Putamen (tissue), 1 donor: ENCODE results near the gene TRMT44.
A peak's percentile ranks its signal among the peaks of the same experiment; 100 is the strongest.
"Not testable (repeated sequence)": the region's sequence is repeated elsewhere in the genome, so short reads cannot be mapped to it uniquely, and the experiment has no call there.

ENCODE experiments used
- DNase-seq: peaks from one replicate; pipeline ENCODE4 v3.0.0-alpha.2; 2016; ENCODE audit warnings: low spot score

TRMT44 gene

DNA sequence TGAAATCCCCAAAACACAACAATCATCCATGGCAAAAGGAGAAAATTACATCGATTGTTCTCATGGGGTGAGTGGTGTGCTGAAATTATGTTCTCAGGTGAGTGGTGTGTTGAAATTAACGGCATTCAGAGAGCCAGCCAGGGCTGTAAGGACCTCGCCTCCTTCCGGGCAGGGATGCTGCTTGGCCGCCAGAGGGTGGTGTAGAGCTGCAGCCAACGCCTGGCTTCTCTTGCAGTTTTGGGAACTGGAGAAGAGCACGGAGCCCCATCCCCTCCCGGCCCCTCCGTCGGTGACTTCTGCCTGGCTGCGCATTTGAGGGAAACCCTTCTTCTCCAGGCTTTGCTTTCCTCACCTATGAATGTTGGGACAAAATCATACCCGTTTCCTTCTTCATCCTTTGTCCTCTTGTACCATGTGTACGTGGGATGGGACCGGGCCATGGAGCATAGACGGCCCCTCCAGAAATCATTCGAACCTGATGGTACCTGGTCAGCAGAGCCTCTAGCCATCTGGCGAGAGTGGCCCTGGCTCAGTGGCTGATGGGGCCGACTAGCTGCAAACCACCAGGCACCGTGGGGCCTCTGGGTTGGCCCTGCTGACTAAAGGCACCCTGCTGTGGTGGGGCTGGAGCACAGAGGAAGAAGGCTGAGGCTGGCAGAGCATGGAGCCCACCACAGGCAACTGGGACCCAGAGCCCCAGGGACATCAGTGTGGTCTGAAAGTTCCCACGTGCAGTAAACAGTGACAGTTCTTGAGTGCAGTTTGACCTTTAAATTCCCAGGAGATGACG lies 28.4 kb downstream of the TRMT44 start:
- peak; percentile 33 for DNase-seq

DNA sequence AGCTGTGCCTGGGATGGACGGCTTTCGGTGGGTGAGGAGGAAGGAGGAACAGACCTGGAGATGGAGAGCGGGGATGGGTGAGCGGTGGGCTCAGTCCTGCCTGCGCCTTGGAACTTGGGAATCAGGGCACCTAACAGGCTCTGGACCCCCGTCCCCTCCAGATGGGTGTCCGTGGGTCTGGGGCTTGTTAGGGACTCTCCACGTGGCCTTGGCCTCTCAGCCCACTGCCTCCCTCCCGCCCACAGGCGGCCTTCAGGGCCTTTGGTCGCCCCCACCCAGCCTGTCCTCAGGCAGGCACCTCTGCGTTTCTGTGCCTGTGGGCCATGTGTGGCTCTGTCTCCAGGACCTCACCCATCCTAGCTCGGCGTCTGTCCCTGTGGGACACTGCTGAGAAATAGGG lies 29.0 kb downstream of the TRMT44 start:
- DNase-seq, result no peak

DNA sequence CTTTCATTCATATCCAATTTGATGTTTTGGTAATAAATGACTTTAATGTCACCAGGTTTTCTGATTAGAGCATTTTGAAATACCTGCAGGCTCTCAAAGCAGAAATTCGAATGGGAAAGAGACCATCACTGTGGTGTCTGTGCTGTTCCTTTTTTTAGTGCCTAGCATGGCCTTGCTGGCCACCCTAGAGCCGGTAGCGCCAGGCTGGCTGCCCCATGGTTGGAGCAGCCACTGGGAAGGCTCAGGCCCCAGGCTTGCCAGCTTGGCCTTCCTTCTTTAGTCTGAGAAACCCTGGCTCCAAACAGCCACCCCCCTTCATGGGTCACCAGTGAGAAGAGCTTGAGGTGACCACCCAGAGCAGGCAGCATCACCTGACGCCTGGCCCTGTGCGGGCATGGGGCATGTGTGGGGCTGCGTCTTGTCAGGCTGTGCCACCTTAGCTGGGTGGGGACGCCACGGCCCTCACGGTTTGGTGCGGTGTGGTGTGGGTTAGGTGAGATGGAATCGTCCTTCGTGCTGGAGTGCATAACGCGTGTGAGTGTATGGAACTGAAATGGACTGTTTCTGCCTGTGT lies 30.0 kb downstream of the TRMT44 start:
- no peak for DNase-seq

DNA sequence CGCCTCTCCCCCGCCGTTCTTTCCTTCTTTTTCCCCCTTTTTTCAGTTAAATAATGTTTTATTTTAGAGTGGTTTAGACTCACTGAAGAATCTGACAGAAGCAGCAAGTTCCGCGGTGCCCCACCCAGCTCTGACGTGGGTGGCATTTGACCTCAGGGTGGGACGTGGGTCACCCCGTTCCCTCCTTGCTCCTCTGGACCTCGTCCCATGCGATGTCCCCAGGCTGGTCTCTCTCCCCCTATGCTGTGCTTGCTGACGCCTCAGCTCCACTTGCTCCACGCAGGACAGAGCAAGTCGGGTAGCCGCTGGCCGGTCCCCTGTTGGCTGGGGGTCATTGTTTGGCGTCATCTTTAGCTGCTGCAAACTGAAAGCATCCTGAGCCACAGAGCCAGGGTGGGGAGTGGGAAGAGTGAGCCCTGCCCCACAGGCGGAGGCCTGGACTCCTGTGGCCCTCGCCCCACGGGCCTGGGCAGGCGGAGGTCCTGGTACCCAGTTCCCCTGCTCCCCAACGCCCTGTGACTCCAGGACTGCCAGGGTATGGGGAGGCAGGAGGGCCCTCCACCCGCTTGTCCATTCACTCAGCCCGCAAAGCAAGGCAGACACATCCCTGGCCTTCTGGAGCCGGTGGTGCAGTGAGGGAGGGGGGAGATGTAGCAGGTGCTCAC lies 30.8 kb downstream of the TRMT44 start:
- no peak for DNase-seq

DNA sequence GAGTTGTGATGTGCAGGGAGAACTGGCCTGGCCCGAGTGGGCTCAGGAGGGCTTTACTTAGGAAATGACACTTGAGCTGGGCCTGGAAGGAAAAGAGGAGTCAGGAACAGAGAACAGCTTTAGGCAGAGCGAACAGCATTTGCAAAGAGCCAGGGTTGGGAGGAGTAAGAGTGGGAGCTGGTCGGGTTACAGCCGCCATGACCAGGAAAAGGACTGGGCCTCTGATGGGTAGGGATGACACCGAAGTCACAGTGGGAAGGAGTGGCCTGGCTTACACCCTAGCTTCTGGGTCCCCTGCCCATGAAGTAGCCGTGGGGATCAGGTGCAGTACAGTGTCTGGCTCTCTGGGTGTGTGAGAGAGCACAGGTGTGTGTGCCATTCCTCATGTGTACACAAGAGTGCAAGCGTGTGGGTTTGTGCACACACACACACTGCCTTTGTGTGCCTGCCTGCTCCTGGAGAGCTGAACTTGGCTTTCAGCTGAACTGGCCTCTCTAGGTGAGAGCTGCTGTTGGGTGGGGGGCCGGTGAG lies 31.6 kb downstream of the TRMT44 start:
- no peak for DNase-seq

DNA sequence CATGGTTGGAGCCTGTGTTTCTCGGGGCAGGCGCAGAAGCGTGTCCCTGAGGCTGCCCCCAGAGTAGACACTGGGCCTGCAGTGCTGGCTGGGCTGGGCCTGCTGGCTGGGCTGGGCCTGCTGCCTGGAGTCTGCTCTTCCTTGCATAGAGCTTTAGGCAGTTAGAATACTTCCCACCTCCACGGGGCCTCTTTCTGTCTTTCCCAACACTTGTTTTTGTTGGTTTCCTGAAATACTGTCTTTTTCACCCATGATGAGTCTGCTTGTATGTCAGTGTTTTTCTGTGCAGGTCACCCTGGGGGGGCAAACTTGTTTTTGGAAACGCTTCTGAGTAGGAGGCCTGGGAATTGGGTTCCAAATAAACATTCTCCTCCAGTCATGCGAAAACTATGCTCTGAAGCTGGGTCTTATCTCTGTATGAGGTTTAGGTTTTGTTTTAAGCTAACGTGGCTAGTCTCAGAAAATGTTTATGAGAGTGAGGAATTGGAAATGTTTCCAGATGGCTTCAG lies 32.2 kb downstream of the TRMT44 start:
- DNase-seq, result no peak

DNA sequence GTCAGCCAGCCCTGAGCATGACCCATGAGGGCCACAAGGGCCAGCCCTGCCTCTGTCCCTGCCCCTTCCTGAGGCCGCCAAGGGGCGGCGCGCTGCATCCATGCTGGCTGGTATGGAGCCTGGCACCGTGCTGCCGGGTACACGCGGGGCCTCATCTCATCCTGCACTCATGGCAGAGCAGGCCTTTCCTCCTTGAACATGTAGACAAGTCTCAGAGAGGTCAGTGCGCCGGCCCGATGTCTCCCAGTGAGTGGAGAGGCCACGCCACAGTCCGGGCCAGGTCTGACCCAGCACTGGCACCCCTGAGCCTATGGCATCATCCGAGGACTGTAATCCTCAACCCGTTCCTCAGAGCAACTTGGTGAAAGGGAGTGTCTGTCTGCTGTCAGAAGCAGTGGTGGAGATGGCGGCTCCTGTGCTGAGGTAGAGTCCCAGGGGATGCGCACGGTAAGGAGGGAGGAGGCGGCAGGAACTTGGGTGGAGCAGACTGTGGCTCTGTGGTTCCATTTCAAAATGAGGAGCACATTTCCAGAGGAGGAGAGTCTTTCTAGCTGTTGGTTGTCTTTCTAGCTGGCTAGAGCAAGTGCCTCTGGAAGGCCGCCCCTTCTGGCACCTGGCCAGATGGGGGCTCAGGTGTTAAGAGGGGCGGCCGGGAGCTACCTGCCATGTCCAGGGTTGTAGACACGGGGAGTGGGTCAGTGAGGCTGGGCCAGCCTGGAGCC lies 32.8 kb downstream of the TRMT44 start:
- DNase-seq, result no peak

DNA sequence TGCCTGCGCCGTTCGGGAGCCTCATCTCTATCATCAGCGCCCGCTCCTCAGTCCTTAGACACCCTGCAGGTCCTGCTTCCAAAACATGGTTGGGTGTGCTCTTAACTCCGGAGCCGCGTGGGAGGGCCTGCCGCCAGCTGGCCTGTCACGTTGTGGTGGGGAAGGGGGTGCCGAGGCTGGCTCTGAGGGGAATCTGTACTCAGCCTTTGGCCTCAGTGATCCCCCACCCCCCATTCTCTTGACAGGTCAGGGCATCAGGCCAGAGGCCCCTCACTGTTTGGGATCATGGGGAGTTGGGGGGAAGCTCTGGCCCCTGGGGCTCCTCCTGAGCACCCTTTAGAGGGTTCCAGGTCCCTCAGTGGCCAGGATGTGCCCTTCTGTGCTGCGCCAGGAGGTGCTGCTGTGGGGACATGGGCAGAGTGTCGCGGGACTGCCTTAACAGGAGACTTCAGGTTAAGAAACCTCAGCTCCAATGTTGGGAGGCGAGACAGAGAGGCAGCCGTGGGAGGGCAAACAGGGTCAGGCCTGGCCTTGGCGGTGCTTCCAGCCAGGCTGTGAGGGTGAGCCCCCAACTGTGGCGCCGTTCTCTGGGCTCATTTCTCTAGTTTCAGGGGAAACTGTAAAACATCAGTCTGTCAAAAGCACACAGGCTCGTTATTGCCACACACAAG lies 33.5 kb downstream of the TRMT44 start:
- DNase-seq, result no peak

DNA sequence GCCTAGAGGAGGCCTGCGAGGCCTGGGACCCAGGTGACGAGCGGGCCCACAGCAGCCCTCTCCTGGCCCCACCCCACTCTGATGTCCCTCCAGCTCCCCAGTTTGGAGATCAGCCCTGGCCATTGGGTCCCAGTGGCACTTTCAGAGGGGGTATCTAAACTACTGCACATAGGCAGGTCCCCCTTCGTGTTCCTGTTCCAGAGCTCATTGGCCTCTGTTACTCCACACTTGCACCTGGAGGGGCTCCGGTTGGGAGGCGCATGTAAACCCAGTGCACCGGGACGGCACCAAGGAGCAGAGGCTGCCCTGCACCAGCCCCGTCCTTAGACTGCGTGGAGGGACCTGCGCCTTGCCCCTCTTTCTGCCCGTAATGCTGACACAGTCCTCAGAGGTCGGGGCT lies 34.3 kb downstream of the TRMT44 start:
- no peak for DNase-seq

DNA sequence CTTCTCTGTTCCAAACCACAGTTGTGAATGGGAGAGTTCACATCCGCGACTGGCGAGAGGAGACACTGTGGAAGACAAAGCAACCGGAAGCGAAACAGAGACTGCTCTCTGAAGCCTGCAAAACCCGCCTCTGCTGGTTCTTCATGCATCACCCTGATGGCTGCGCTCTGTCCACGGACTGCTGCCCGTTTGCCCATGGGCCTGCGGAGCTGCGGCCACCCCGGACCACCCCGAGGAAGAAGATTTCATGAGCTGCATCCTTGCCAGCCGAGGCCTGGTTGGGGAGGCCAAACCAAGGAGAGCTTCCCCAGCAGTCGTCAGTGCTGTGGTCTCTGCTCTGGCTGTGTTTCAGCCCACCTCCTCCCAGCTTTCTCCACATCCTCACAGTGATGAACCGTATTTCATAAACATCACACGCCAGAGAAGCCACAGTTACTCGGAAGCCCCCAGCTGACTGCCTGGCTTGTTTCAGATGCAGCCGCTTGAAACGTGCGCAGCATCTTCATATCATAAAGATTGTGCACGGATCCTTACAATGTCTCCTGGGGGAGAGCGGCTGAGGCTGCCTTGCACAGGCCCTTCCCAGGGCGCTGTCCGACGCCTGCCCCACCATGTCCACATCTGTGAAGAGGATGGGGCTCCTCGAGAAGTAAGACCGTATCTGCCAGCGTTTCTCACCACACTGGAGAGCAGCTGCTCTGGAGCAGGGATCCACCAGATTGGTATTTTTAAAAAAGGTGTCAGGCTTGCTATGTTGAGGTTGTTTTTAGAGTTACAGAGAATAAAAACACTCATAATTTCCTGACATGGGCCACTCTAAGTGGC lies 35.4 kb downstream of the TRMT44 start:
- DNase-seq, result no peak

DNA sequence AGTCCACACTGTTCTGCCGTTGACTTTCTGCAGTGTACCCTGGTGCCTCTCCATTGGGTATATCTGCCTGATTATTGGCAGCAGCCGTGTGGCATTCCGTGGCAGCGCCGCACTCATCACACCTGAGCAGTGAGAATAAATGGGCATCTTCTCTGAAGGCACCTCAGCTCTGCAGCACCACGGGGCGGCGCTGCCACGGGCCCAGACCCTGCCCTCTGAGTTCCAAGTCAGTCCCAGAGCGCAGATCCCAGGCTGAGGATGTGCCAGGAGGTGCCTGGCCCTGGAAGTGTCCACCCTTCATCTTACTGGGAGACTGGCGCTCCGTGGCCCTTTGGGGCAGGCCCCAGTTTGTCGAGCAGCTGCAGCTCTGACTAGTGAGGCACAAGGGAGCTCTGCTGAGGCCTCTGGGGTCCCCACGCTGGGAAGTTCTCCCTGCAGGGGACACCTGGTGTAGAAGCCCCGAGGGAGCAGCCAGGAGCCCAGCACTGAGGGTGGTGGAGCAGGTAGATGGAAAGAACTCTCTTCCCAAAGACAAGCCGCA lies 36.6 kb downstream of the TRMT44 start:
- DNase-seq, result no peak

DNA sequence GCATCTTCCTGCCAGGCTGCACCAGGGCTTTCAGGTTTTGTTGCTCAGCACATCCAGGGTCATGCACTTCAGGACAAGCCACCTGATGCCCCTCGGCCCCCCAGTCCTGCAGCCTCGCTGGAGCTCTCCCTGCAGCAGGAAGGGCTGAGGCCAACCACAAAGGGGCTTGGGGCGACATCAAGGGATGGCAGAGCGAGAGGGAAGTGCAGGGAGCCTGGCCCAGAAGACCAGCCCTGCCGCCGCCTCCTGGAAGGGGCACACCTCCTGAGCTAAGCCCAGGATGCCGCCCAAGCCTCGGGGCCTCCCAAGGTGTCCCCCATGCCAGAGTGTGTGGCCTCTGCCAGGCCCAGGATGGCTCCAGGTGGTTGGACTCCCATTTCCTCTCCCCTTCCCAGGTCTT lies 37.1 kb downstream of the TRMT44 start:
- no peak for DNase-seq

DNA sequence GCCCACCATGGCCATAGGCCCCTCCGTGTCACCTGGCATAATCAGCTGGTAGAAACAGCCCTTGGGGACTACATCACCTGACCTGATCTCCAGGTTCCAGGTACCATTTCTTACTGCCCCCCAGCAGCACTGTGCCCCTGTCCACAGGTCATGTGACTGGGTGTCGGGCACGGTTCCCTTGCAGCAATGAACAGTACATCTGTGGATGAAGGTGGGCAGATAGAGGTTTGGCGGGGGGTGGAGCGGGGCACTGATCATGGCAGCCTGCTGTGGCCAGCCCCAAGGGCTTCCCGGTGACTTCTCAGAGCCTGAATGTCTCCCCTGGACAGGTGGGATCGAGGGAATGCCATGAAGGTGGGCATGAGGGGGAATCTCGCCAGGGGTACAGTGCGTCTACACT lies 37.8 kb downstream of the TRMT44 start:
- no peak for DNase-seq

DNA sequence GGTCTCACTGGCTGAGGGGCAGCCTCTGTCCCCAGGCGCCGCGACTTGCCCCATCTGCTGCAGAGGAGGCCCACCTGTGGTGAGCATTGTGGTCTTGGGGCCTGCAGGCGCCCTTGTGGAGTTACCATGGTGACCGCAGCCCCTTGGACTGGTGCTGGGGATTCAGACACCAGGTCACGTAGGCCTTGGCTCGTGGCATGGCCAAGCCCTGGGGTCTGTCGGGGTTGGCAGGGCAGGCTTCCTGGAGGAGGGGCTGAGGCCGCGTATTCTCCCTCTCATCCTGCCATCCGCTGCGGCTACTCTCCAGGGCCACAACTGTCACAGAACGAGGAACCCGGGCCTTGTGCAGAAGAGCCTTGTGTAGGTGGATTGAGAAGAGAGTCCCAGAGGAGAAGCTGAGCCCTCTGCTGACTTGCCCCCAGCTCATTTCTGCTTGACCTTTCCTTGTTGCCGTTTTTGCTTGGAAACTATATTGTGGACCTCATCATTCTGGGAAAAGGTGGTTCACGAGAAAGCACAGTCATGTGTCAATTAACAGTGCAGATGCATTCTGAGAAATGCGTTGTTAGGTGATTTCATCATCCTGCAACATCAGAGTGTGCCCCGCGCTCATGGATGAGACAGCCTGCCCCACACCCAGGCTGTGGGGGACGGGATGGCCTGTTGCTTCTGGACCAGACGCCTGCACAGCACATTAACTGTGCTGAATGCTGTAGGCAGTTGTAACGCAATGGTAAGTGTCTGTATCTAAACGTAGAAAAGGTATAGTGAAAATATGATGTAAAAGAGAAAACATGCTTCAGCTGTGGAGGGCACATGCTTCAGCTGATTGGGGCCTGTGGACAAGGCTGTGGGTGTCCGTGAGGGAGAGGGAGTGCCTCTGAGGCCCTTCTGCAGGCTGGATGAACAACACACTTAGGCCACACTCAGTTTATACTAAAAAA lies 38.5 kb downstream of the TRMT44 start:
- DNase-seq, result no peak

DNA sequence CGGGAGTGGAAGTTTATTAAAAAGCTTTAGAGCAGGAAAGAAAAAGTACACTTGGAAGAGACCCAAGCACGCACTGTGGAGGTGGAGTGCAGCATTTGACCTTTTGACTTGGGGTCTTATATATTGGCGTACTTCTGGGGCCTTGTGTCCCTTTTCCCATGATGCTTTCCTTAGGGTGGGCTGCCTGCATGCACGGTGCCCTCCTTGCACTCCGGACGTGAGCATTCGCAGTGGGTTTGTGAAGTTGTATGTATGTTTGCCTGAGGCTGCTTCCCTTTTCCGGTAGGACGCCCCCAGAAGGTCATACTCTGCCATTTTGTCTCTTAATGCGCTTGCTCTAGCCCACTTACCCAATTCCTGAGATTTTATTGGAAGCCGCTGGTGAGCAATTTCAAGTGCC lies 39.6 kb downstream of the TRMT44 start:
- no peak for DNase-seq

DNA sequence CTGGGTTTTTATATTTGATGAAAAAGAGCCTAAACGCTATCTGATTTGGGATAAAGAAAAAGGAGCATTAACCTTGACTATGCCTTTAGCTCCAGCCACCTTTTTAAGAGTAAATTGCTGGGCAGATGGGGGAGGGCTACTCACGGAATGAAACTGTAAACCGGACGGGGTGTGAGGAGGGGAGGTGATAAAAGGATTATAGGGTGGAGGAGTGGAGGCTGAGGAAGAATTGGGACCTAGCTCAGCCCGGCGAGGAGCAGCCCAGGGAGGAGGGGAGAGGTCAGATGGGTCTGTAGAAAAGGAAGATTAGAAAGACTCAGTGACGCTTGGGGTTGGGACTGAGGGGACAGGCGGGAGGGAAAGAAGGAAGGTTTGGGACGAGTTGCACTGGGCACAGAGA lies 46.1 kb downstream of the TRMT44 start:
- DNase-seq, result not testable (repeated sequence)

DNA sequence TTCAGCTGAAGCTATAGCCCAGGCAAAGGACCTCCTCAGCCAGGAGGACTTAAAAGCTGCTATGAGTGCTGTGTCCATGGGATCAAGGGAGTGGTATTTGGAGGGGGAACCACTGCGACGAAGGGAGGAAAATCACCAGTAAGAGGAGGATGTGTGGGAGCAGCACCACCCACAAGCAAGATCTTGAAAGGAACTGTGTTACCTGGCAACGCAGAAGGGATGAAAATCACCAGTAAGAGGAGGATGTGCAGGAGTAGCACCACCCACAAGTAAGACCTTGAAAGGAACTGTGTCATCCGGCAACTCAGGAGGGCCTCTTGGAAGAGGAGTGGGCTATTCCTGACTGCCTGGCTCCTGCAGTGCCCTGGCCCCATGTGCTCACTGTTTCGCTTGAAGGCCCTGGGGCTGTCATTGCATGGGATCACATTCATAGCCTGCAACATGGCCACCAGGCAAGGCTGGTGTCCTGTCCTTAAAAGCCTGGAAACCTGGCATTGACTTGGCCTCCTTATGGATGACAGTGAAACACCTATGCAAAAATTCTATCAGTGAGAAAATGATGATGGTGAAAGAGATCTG lies 48.3 kb downstream of the TRMT44 start:
- peak; percentile 71 for DNase-seq

DNA sequence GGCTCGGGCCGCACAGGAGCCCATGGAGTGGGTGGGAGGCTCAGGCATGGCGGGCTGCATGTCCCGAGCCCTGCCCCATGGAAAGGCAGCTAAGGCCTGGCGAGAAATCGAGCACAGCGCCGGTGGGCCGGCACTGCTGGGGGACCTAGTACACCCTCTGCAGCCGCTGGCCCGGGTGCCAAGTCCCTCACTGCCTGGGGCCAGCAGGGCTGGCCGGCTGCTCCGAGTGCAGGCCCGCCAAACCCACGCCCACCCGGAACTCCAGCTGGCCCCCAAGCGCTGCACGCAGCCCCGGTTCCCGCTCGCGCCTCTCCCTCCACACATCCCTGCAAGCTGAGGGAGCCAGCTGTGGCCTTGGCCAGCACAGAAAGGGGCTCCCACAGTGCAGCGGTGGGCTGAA lies 50.9 kb downstream of the TRMT44 start:
- not testable (repeated sequence) for DNase-seq

DNA sequence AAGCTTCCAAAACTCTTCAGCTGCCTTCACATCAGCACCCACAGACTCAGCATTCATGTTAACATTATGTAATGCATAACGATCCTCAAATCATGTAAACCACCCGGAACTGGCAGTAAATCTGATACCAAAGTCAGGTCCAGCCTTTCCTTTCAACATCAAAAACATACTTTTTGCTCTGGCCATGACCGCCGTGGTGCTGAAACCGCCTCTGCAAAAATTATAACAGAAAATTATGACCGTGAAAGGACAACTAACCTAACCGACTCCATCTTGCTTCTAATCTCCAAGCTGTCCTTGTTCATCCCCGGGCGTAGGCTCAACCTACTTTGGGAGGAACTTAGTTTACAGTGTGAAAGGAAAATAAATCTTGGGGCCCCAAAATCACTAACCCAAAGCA lies 51.6 kb downstream of the TRMT44 start:
- no peak for DNase-seq
